ENCODE data around the gene EFTUD2. TPM values are rescaled to one million over a fixed set of nuclear protein-coding genes. Genes with fewer than 3 reads are reported as not detected.

The EFTUD2 gene
- total and polyA plus RNA-seq, 2 of the 13 experiments (the other 11 are each of a cell fraction or from before 2014, with no cell fraction given) = 111 to 137 TPM

GRCh38 chr17:44829523-44830358, 69.5 kb downstream of the EFTUD2 start, which contains the start of gene GJC1 (continued):
- TF ChIP-seq ZNF703 (CRISPR knock-in tag; IDR thresholded peaks at IDR 0.05; ENCODE audit: borderline replicate concordance) (no peak), TBX2 (CRISPR knock-in tag; IDR thresholded peaks at IDR 0.05; ENCODE audit: borderline replicate concordance) (no peak; the same call in 1 of the 2 replicates), ZNF670 (CRISPR knock-in tag; IDR thresholded peaks at IDR 0.05; ENCODE audit: borderline replicate concordance) (no peak), CCAR2 (optimal IDR thresholded peaks at IDR 0.05; ENCODE audit: low read depth, low read length) (no peak), YY1 (IDR thresholded peaks at IDR 0.05; ENCODE audit: insufficient read depth, insufficient replicate concordance, low read depth, low read length) (no peak), ZNF205 (CRISPR knock-in tag; IDR thresholded peaks at IDR 0.05) (no peak), ISX (CRISPR knock-in tag; conservative IDR thresholded peaks at IDR 0.05) (no peak), WIZ (CRISPR knock-in tag; IDR thresholded peaks at IDR 0.05) (no peak), RARG (CRISPR knock-in tag; IDR thresholded peaks at IDR 0.05; ENCODE audit: low read depth) (no peak), ZFP82 (CRISPR knock-in tag; IDR thresholded peaks at IDR 0.05; ENCODE audit: borderline replicate concordance) (peak; percentile 58; the same call in 1 of the 2 replicates), ZSCAN5A (CRISPR knock-in tag; IDR thresholded peaks at IDR 0.05; ENCODE audit: borderline replicate concordance) (peak; percentile 24; the same call in 1 of the 2 replicates), ZNF281 (CRISPR knock-in tag; IDR thresholded peaks at IDR 0.05; ENCODE audit: borderline replicate concordance) (no peak), ZNF142 (CRISPR knock-in tag; IDR thresholded peaks at IDR 0.05) (no peak), NR3C1 (CRISPR knock-in tag; IDR thresholded peaks at IDR 0.05) (no peak), ZNF557 (CRISPR knock-in tag; IDR thresholded peaks at IDR 0.05) (no peak), FOXA1 (IDR thresholded peaks at IDR 0.05) (no peak), FOXA1 (CRISPR knock-in tag; IDR thresholded peaks at IDR 0.05) (no peak), SYNCRIP (IDR thresholded peaks at IDR 0.05; ENCODE audit: insufficient read depth, low read depth, low read length) (no peak), LCORL (IDR thresholded peaks at IDR 0.05) (no peak), LCORL (CRISPR knock-in tag; IDR thresholded peaks at IDR 0.05) (no peak), SALL1 (CRISPR knock-in tag; IDR thresholded peaks at IDR 0.05) (no peak)
